AG09319 (cell line): ENCODE results near the gene PTPRM.

Experiments used
- DNase-seq: peaks from one replicate; pipeline ENCODE4 v3.0.0-alpha.2; 2010; ENCODE audit warnings: low read depth; ENCODE audit errors: extremely low read depth
- CTCF ChIP-seq: IDR thresholded peaks from 2 replicates; pipeline ENCODE4 v1.5.1; 2011; ENCODE audit warnings: low read depth, mild to moderate bottlenecking, inconsistent platforms, low read length, moderate library complexity

The PTPRM gene

DNA sequence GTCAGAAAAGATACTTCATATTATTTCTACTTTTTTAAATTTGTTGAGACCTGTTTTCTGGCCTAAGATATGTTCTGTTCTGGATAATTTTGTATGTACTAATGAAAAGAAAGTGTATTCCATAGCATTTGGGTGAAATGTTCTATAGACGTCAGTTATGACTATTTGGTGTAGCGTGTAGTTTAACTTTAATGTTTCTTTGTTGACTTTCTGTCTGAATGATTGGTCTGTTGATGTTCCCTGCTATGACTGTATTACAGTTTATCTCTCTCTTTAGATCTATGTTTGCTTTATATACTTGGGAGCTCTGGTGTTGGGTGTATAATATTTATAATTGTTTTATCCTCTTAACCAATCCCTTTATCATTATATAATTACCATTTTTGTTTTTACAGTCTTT, 352.4 kb downstream of the PTPRM start:
- no peak for DNase-seq
- no peak for TF ChIP-seq CTCF

DNA sequence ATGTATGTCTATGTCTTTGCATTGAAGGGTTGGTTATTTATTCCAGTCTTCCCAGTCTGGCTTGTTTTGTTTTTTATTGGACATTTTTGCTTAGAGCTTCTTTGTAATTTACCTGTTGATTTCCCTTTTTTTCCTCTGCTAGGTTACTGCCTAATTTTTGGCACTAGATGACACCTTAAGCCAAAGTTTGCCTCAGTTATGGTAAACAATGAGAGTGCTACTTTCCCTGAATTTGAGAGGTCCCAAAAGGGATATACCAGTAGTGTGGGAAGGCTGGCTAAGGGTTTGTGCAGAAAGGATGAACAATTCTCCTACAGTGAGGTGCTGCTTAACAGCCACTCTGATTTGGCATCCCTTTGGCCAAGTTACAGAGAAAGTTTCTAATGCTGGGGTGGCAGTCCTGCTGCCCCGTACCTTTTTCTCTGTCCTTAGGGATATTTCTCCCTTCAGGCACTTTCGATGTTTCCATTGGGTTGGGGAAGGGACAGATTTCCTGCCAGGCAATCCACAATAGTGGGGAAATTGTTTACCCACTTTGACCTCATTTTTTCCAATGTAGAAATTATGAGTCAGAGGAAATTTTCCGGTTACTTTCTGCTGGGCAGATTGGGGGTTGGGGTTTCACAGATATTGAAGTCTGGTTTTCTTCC, 354.9 kb downstream of the PTPRM start:
- no peak for TF ChIP-seq CTCF
- DNase-seq, result peak; percentile 22

DNA sequence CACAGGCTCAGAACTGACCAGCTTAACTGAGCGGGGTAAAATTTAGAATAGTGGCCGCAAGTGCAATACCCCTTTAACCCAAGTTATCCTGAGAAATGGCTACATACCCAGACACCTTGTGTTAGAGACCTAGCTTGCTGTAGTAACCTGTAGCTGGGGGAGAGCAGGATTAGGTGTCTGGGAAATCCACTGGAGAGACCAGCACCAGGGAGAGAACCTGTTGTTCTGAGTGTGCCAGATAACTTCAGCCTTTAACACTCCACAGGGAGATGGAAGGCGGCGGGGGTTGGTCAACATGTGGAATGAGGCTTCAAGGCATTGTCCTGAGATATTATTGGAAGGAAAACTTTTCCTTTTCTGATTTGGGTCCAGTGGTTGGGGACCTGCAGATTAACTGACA, 356.0 kb downstream of the PTPRM start:
- DNase-seq, result no peak
- no peak for TF ChIP-seq CTCF

DNA sequence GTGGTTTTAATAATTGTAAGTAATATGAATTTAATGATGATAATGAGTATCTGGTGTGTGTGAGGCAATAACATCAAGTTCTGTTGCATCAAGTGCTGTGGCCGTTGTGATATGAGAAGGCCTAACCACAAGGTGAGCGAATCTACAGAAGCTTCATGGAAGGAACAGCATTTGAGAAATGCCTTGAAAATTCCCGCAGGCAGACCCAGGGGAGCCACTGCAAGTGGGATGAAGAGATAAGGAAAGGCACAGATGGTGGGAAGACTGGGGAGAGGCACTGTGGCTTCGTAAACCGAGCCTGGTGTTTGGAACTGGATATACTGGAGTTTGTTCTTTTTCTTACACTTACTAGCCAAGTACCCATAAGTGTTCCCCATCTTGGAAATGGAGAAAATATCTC, 357.5 kb downstream of the PTPRM start:
- no peak for TF ChIP-seq CTCF
- DNase-seq, result no peak

GRCh38 chr18:7926526-7926925, 359.4 kb downstream of the PTPRM start:
- no peak for DNase-seq
- no peak; the same call in 1 of the 2 replicates for TF ChIP-seq CTCF

DNA sequence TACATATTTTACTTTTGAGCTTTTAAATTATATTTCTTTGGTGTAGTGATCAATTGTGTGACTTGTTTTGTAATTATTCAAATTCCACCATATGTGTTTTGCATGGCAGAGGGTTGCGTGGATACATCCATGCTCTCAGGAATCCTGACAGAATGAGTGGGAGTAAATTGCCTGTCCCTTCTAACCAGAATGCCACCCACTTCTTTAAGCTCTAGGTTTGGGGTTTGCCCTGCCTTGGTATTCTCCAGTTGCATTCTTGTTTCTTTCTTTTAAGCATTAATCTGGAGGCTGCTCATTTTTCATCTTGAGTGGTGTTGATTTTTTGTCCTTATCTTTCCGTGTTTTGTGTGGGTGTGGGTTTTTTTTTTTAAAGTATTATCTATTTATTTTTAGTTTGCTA, 360.0 kb downstream of the PTPRM start:
- no peak for DNase-seq
- no peak for TF ChIP-seq CTCF

GRCh38 chr18:7931763-7932162, 364.6 kb downstream of the PTPRM start:
- TF ChIP-seq CTCF, result no peak
- DNase-seq, result no peak
